CD4-positive, alpha-beta memory T cell (primary cell): ENCODE measurements around the gene PBLD. TPM values are rescaled to one million over a fixed set of nuclear protein-coding genes. Genes with fewer than 3 reads are reported as not detected.

Experiments used
- CTCF ChIA-PET: fragments of 350-600 bp; sonication (Branson Sonifier 250); formaldehyde crosslinking; loops from one replicate; lab custom pipeline; 2021; ENCODE audit warnings: inconsistent platforms; ENCODE audit not compliant: partially characterized antibody; lab: Charles Lee
- POLR2A ChIA-PET: fragments of 350-600 bp; sonication (Branson Sonifier 250); formaldehyde crosslinking; loops from one replicate; lab custom pipeline; 2021; ENCODE audit not compliant: partially characterized antibody; lab: Charles Lee
- DNase-seq, 5 donors: peaks; one replicate each; pipeline versions ENCODE4 v3.0.0 to v3.0.0-alpha.2; 2020 to 2022; ENCODE audit warnings: mixed read lengths in 1 of 5
- H3K27ac ChIP-seq: one replicate; pipeline ENCODE4 v1.7.0; 2013; ENCODE audit warnings: low read depth, low read length
- H3K27me3 ChIP-seq: 2 replicates; pipeline ENCODE4 v1.7.0; 2013; ENCODE audit warnings: mild to moderate bottlenecking, low read length, moderate library complexity; ENCODE audit not compliant: insufficient read depth
- H3K36me3 ChIP-seq: 2 replicates; pipeline ENCODE4 v1.7.0; 2013; ENCODE audit warnings: mild to moderate bottlenecking, low read length, moderate library complexity; ENCODE audit not compliant: insufficient read depth
- H3K4me1 ChIP-seq: 2 replicates; pipeline ENCODE4 v1.7.0; 2013; ENCODE audit warnings: mild to moderate bottlenecking, low read length, moderate library complexity; ENCODE audit not compliant: insufficient read depth
- H3K4me3 ChIP-seq, 2 donors: one replicate each; pipeline ENCODE4 v1.7.0; 2013; ENCODE audit warnings: low read length in 2 of 2, mild to moderate bottlenecking in 1 of 2
- H3K9me3 ChIP-seq, 2 donors: one replicate each; pipeline ENCODE4 v1.7.0; 2013; ENCODE audit warnings: low read length in 2 of 2, control low read depth in 1 of 2; ENCODE audit not compliant: control insufficient read depth in 1 of 2
- H3K27ac Mint-ChIP-seq, 7 donors: one replicate each; pipeline ENCODE4 v1.8.0; 2020 to 2021; ENCODE audit warnings: mixed read lengths in 7 of 7, mild to moderate bottlenecking in 6 of 7, inconsistent platforms in 3 of 7, moderate library complexity in 3 of 7
- H3K27me3 Mint-ChIP-seq, 2 donors: one replicate each; pipeline ENCODE4 v1.8.0; 2020 to 2021; ENCODE audit warnings: mixed read lengths in 2 of 2
- H3K36me3 Mint-ChIP-seq, 2 donors: one replicate each; pipeline ENCODE4 v1.8.0; 2020 to 2021; ENCODE audit warnings: mixed read lengths in 2 of 2, inconsistent platforms in 1 of 2, mild to moderate bottlenecking in 1 of 2
- H3K4me1 Mint-ChIP-seq, 4 donors: one replicate each; pipeline ENCODE4 v1.8.0; 2020 to 2021; ENCODE audit warnings: mixed read lengths in 4 of 4, mild to moderate bottlenecking in 1 of 4
- H3K4me3 Mint-ChIP-seq, 8 donors: one replicate each; pipeline ENCODE4 v1.8.0; 2020 to 2021; ENCODE audit warnings: mixed read lengths in 8 of 8, mild to moderate bottlenecking in 7 of 8, moderate library complexity in 6 of 8, inconsistent platforms in 3 of 8
- H3K9me3 Mint-ChIP-seq, 8 donors: one replicate each; pipeline ENCODE4 v1.8.0; 2020 to 2021; ENCODE audit warnings: mixed read lengths in 8 of 8, mild to moderate bottlenecking in 5 of 8, inconsistent platforms in 3 of 8, moderate library complexity in 1 of 8
- intact Hi-C: fragments of 100-400 bp; cut with micrococcal nuclease; formaldehyde crosslinking; loops from one replicate; pipeline ENCODE4 v1.15.1; 2023
- polyA plus RNA-seq, 2 donors: library from polyadenylated mRNA; unstranded; fragments of 300-500 nt; fragmentation: Illumina TruSeq; gene quantifications; one replicate each; pipeline ENCODE4 v1.2.3, GENCODE V29; 2021
- total RNA-seq, 2 experiments: library from RNA; stranded (reverse); gene quantifications; one replicate each; pipeline ENCODE4 v1.2.3, GENCODE V29; 2021

PBLD gene
- total and polyA plus RNA-seq, 4 experiments from 2014 or later, result 1.0 to 3.0 (median 2.3) TPM

- no peak overlapping the region for H3K27ac ChIP-seq
- no peak overlapping the region for H3K4me3 Mint-ChIP-seq
- H3K27me3 Mint-ChIP-seq, result no peaks in the 10 kb centered on the region
- H3K4me1 Mint-ChIP-seq, result peaks cover 25 to 47% (median 33%) of the 10 kb centered on the region in 4 donors
- H3K4me3 ChIP-seq, result no peak overlapping the region
- peaks cover 34% of the 10 kb centered on the region for H3K4me1 ChIP-seq
- no peaks in the 10 kb centered on the region for H3K27me3 ChIP-seq
- DNase-seq, result no peak
- peak overlapping the region in 6 of 7 donors; percentile 41 to 73 (median 61) for H3K27ac Mint-ChIP-seq
- no peaks in the 10 kb centered on the region for H3K9me3 Mint-ChIP-seq
- H3K36me3 ChIP-seq, result peaks cover 60% of the 10 kb centered on the region
- ChIA-PET POLR2A (interaction anchor here (3.1 kb wide), 1 partner anchor 9 kb away, joined by 14 read pairs; the partner anchor contains the start of genes HNRNPH3 and PBLD), CTCF (interaction anchor here (2.9 kb wide), 1 partner anchor 8 kb away, joined by 16 read pairs; no protein-coding TSS in a partner anchor)
- no peaks in the 10 kb centered on the region for H3K9me3 ChIP-seq
- H3K36me3 Mint-ChIP-seq, result peaks cover 52 to 77% of the 10 kb centered on the region in 2 donors
- intact Hi-C loops, result no loop called here
Observed at GRCh38 chr10:68340358-68341080, 7.8 kb upstream of the PBLD start.

DNA sequence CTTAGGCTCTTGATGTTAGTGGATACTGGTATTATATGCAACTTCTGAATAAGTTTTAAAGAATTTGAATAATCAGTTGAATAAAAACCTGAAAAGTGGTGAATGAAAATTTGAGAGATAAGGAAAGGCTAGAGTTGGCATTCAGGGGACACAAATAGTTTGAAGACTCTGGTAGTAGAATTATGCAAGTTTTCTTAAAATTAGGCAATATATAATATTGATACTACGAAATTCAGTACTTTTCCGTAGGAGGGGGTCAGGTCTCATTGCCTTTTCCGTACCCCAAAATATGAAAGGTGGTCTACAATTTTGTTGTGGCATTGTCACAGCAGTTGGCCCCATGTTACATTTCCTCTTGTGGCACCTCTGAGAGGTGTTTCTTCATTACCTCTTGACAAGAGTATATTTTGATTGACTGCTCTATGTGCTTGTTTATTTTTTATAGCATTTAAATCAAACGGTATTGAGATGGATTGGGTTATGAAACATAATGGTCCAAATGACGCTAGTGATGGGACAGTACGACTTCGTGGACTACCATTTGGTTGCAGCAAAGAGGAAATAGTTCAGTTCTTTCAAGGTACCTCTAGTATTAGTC lies 4.1 kb upstream of the PBLD start:
- Mint-ChIP-seq H3K36me3 (peaks cover 38 to 66% of the 10 kb centered on the region in 2 donors), H3K4me1 (peaks cover 32 to 68% (median 50%) of the 10 kb centered on the region in 4 donors), H3K9me3 (peaks cover 0 to 3% (median 0%) of the 10 kb centered on the region in 8 donors), H3K4me3 (peak overlapping the region; percentile 62 to 100 (median 84)), H3K27ac (peak overlapping the region; percentile 30 to 99 (median 84)), H3K27me3 (no peaks in the 10 kb centered on the region)
- no peak overlapping the region for H3K4me3 ChIP-seq
- H3K9me3 ChIP-seq, result no peaks in the 10 kb centered on the region
- H3K27me3 ChIP-seq, result no peaks in the 10 kb centered on the region
- peaks cover 56% of the 10 kb centered on the region for H3K4me1 ChIP-seq
- CTCF ChIA-PET, result no interaction called here
- DNase-seq, result no peak
- intact Hi-C loops, result no loop called here
- peaks cover 37% of the 10 kb centered on the region for H3K36me3 ChIP-seq
- peak overlapping the region; percentile 22 for H3K27ac ChIP-seq
- POLR2A ChIA-PET, result no interaction called here

DNA sequence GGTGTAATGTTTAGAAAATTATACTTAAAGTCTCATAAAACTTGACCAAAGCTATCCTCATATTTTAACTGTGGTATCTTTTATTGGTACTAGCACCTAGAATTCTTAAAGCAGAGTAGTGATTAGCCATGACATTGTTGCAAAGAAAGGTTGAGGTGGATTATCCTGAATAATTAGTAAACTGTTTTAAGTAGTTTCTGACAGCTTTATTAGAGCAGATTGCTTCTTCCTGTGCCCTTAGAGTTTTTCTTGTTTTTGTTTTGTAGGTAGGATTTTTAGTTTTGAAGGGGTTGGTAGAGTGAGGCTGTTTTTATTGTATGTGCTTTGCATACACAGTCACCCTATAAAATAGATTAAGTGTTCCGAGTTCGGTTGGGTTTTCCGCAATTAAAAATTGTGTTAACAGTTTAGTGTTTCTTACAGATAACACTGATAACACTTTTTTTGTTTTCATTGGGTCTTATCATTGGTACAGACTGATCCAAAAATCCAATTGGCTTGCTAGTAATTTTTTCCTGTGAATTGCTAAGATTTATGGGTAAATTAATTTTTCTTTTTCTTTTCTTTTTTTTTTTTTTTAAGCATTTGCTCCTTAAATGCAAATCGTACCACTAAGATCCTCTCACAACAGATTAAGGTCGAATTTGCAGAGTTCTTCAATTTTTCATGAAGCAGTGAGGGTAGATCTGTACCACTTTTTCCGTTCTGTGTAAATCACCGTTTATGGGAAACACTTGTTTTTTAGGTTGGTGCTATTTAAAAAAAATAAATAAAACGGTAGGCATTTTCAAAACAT lies 2.1 kb upstream of the PBLD start:
- peak overlapping the region; percentile 87 to 95 for H3K4me3 ChIP-seq
- H3K9me3 ChIP-seq, result no peaks in the 10 kb centered on the region
- Mint-ChIP-seq H3K4me1 (peaks cover 40 to 88% (median 59%) of the 10 kb centered on the region in 4 donors), H3K27me3 (no peaks in the 10 kb centered on the region), H3K27ac (peak overlapping the region; percentile 79 to 100 (median 100)), H3K36me3 (peaks cover 23 to 56% of the 10 kb centered on the region in 2 donors), H3K9me3 (peaks cover 0 to 6% (median 0%) of the 10 kb centered on the region in 8 donors), H3K4me3 (peak overlapping the region; percentile 99 to 100 (median 100))
- H3K36me3 ChIP-seq, result peaks cover 17% of the 10 kb centered on the region
- ChIA-PET POLR2A (interaction anchor here (4.1 kb wide), 1 partner anchor 11 kb away, joined by 62 read pairs; no protein-coding TSS in a partner anchor), CTCF (interaction anchor here (1.0 to 4.8 kb wide), 2 partner anchors 13 to 72 kb away, joined by 3 to 39 read pairs; partner anchors contain the start of gene RUFY2)
- H3K27ac ChIP-seq, result peak overlapping the region; percentile 96
- no peaks in the 10 kb centered on the region for H3K27me3 ChIP-seq
- H3K4me1 ChIP-seq, result peaks cover 65% of the 10 kb centered on the region
- intact Hi-C loops, result loop anchor here (5.0 kb wide), 3 partner anchors 72 to 752 kb away; partner anchors contain the start of genes DDX50, RUFY2 and SRGN
- DNase-seq, result no peak

DNA sequence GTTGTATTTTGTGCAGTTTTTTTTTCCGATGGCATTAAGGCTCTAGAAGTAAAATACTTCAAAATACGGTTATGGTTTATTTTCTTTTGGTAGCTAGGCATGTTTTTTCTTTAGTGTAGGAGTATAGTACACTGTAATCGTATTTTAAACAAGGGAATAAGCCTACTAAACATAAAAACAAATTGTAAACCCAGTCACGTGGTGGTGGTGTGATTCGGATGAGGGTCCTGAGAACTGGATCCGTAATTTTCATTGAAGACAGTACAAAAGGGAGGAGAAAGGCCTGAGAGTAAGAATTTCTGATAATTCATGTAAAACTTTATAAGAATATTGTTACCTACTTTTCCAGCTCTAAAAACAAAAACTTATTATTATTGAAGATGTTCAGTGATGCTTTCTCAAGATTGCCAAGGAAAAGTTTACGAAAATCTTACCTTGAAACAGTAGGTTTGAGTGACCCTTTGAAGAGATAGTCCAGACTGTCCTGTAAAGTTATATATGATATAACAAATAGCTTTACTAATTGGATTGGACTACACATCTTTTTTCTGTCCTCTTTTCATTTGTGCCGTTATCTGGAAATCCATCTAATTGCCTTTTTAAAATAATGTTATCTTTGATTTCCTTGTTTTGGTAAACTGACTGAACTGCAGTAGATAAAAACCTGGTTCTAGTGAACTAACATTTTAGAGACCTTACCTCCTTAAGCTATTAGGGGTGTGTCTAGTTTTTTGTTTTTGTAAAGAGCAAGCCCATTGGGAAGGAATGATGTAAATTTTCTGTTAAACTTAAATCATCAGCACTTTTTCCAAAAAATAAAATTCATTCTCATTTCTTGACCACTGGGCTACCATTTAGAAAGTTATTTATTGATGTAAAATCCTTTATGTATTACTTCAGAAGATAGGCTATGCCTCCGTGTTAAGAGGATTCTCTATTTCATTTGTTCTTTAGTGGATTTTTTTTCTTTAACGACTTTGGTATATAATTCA lies 1.0 kb upstream of the PBLD start:
- Mint-ChIP-seq H3K9me3 (peaks cover 0 to 6% (median 0%) of the 10 kb centered on the region in 8 donors), H3K27me3 (no peaks in the 10 kb centered on the region), H3K36me3 (peaks cover 13 to 46% of the 10 kb centered on the region in 2 donors), H3K4me1 (peaks cover 38 to 83% (median 52%) of the 10 kb centered on the region in 4 donors), H3K4me3 (peak overlapping the region; percentile 99 to 100 (median 100)), H3K27ac (peak overlapping the region; percentile 99 to 100 (median 100))
- Histone ChIP-seq H3K27me3 (no peaks in the 10 kb centered on the region), H3K4me1 (peaks cover 63% of the 10 kb centered on the region), H3K9me3 (no peaks in the 10 kb centered on the region), H3K4me3 (peak overlapping the region; percentile 87 to 95), H3K36me3 (peaks cover 6% of the 10 kb centered on the region), H3K27ac (peak overlapping the region; percentile 96)
- intact Hi-C loops, result loop anchor here (2.0 to 5.0 kb wide), 4 partner anchors 74 to 754 kb away; partner anchors contain the start of genes DDX50, RUFY2, SLC25A16 and SRGN
- ChIA-PET CTCF (interaction anchor here (0.7 to 4.8 kb wide), 9 partner anchors 14 to 622 kb away, joined by 3 to 39 read pairs (median 3); partner anchors contain the start of genes DDX21 and RUFY2), POLR2A (interaction anchor here (0.7 to 4.1 kb wide), 12 partner anchors 7 to 622 kb away, joined by 3 to 62 read pairs (median 7); partner anchors contain the start of genes DDX21 and RUFY2)
- DNase-seq, result no peak

GRCh38 chr10:68333058-68333395 lies 299 bp upstream of the PBLD start:
- POLR2A ChIA-PET, result interaction anchor here (0.7 to 4.1 kb wide), 16 partner anchors 8 to 623 kb away, joined by 3 to 62 read pairs (median 5); partner anchors contain the start of genes DDX21 and RUFY2
- Histone ChIP-seq H3K27me3 (no peaks in the 10 kb centered on the region), H3K4me1 (peaks cover 59% of the 10 kb centered on the region), H3K9me3 (no peaks in the 10 kb centered on the region), H3K36me3 (no peaks in the 10 kb centered on the region), H3K4me3 (peak overlapping the region; percentile 87 to 95), H3K27ac (peak overlapping the region; percentile 96)
- peaks cover 0 to 6% (median 0%) of the 10 kb centered on the region in 8 donors for H3K9me3 Mint-ChIP-seq
- peak overlapping the region; percentile 99 to 100 (median 100) for H3K4me3 Mint-ChIP-seq
- peaks cover 38 to 84% (median 52%) of the 10 kb centered on the region in 4 donors for H3K4me1 Mint-ChIP-seq
- H3K36me3 Mint-ChIP-seq, result peaks cover 8 to 42% of the 10 kb centered on the region in 2 donors
- peak overlapping the region; percentile 99 to 100 (median 100) for H3K27ac Mint-ChIP-seq
- intact Hi-C loops, result loop anchor here (2.0 to 5.0 kb wide), 4 partner anchors 74 to 754 kb away; partner anchors contain the start of genes DDX50, RUFY2, SLC25A16 and SRGN
- no peaks in the 10 kb centered on the region for H3K27me3 Mint-ChIP-seq
- DNase-seq, result no peak
- CTCF ChIA-PET, result interaction anchor here (0.7 to 4.8 kb wide), 8 partner anchors 15 to 623 kb away, joined by 3 to 39 read pairs (median 4); partner anchors contain the start of gene DDX21
